NAMALWA (cell line): ENCODE data around the gene C6orf132.

Experiments used
- DNase-seq: peaks from one replicate; pipeline ENCODE4 v3.0.0-alpha.2; 2015; ENCODE audit warnings: low spot score

Gene C6orf132

DNA sequence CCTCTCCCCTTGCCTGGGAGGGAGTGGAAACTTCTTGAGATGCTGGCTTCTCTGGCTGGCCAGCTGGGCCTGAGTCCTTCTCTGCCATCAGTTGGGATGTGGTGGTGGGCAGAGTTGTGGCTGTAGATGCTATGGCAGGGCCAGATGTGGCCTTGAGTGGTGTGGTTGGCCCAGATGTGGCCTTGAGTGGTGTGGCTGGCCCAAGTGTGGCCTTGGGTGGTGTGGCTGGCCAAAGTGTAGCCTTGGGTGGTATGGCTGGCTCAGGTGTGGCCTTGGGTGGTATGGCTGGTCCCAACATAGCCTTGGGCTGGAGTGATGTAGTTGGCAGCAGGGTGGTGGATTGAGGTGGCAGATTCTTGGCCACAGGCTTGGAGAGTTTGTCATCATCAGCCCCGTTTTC lies 36.7 kb downstream of the C6orf132 start:
- DNase-seq = no peak

DNA sequence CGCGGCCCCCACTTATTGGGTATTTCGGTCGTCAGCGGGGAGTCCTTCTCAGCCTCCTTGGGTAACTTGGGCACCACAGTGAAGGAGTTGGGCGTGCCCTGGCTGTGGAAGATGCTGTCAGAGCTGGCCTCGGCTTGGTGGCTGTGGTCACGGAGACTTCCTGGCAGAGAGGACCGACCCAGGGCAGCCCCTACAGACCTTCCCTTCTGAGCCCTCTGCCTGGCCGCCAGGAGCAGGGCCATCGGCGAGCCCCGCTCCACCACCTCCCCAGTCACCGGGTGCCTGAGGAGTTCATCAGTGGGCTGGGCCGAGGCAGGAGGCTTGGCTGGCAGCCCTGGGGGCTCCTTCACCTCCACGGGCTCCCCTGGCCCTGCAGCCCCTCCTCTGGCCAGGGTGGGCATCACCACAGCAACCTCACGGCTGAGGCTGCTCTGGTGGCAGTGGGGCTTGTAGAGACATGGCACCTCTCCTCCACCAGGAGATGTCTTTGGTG lies 37.2 kb downstream of the C6orf132 start:
- DNase-seq = peak; percentile 23

DNA sequence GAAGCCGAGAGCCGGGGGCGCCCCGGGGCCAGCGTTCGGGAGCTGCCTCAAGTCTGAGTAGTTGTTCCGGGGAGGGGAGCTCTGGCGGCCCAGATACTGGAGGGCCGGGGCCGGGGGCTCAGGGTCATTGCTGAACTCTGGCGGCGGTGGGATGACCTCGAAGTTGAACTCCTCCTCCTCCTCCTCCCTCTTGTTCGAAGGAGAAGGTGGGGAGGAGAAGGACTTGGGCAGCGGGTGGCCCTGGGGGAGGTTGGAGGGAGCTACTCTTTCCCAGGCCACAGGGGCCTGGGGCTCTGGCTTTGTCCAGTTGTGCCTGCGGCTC lies 37.7 kb downstream of the C6orf132 start:
- no peak for DNase-seq

DNA sequence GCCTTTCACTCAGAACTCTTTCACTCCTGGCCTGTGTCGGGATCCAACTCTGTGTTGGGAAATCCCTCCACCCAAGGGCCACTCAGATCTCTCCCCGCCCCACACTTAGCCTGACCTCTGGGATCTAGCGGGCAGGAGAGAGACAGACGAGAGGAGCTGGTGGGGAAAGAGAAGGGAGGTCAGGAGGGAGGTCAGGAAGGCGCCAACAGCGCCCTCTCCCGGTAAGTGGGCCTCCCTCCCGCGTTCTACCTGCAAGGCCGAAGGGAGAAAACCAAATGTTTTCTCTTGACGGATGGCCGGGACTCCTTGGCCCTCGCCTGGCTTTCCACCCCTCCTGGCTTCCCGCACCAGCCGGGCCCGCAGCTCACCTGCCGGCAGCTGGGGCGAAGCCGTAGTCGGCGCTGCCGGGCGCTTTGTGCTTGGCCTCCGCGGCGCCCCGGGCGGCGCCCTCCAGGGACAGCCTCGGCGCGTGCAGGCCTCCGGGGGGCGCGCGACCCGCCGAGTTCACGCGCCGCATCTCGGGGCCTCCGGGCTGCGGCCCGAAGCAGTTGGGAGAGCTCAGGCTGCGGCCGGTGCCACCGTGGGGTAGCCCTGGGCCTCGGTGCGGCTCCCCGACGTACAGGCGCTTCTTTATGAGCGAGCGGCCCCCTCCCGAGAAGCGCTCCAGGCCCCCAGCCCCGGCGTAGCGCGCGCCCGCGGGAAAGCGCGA lies 38.2 kb downstream of the C6orf132 start:
- peak; percentile 77 for DNase-seq

DNA sequence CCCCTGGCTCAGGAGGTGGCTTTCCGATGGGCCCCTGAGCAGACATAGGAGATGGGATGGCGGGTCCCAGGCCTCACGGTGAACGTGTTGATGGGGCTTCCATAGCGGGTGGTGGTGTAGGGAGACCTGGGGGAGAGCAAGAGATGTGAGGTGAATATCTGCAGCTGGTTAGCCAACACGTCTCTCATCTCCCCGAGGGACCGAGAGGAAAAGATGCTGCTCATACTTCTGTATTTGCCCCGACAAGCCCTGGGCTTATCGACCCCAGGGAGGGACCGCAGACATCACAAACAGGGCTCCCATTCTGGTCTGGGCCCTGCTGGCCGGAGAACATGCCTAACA lies 38.7 kb downstream of the C6orf132 start:
- no peak for DNase-seq

DNA sequence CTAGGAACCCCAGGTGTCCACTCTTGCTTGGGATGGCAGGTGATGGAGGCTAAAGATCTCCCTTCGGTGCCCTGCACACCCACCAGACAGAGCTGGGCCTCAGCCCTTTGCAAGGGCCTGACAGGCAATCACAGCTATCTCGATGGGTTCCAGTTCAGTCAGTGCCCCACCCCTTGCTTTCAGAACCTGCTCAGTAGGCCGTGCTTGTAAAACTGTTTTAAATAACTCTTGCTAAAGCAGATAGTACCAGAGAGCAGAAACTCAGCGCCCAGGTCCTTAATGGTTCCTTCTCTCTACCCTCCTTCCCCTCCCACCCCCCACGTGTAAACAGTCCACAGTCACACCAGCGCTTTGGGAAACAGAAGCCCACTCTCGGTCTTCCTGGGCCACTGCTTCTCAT lies 39.2 kb downstream of the C6orf132 start:
- DNase-seq = no peak

DNA sequence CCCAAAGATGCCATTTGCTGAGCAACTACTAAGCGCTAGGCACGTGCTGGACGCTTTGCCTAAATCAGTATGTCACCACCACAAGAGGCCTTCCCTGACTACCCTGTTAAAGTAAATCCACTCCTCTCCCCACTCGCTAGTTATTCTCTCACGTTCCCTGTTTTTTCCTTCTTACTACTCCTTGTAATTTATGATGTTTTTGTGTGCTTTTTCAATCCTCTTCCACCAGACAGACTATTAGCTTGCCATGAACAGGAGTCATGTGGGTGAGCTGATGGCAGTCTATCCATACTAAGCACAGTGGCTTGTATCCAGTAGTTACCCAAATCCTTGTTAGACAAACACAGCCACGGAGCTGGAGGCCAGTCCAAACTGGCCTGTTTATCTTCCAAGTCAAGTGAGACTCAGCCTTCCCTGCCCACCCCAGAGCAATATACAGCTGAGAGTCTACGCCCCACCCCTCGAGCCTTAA lies 41.2 kb downstream of the C6orf132 start:
- no peak for DNase-seq

DNA sequence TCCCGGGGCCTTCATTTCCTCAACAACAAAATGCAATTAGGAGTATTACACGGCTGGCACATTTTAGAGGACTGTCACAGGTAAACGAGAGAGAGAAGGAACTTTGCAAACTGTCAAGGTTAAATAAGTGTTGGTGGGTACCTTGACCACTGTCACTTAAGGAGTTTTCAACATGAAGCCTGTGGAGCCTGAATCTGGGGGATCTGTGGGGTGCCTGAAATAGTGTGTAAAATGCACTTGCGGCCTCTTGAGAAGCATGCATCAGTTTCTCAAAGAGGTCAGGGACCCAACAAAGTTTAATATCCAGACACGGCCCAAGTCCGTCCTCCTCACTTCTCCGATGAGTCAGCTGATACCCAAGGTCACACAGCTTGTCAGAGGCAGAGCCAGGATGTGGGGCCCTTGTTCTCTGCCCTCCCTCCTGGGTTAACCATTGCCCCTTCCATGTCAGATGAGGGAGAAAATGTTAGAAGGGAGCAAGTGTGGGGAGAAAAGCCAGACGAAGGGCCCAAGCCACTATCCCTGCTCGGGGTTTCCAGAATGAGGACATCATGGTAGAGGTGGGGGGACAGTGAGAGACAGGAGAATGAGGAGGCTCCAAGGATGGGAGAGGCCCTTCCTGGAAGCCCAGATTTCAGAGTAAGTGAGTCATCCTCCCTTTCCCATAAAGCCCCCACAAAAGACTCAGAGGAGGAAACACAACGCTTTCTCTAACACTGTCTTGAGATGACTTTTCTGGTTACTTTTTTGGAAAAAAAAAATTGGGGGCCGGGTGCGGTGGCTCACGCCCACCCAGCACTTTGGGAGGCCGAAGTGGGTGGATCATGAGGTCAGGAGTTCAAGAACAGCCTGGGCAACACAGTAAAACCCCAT lies 42.2 kb downstream of the C6orf132 start:
- no peak for DNase-seq

DNA sequence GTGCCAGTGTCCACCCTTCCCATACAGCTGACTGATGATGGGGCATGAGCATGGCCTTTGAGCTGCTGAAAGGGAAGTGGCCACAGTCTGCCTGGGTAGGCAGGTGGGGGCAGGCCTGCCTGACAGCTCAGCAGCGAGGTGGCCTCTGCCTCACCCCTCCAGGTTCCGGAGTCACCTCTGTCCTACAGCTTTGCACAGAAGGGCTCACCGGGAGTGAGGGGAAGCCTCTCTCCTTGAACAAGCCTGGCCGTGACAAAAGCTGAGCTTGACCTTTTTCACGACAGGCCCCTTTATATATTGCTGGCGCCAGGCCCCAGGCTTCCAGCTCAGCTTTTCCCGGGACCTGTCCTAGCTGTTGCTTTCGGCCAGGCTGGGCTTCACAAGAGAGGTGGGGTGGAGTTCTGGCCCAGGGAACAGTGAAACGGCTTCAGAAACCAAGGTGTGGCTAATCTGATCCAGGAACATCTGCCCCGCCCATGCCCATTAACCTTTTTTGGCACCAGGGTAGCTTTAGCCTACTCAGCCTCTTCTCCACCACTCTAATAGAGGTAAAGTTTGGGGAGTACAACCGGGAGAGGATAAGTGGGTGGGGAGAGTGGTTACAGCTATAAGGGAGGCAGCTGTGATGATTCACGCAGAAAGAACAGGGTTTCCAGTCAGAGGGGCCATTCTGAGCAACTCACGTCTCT lies 42.9 kb downstream of the C6orf132 start:
- no peak for DNase-seq

DNA sequence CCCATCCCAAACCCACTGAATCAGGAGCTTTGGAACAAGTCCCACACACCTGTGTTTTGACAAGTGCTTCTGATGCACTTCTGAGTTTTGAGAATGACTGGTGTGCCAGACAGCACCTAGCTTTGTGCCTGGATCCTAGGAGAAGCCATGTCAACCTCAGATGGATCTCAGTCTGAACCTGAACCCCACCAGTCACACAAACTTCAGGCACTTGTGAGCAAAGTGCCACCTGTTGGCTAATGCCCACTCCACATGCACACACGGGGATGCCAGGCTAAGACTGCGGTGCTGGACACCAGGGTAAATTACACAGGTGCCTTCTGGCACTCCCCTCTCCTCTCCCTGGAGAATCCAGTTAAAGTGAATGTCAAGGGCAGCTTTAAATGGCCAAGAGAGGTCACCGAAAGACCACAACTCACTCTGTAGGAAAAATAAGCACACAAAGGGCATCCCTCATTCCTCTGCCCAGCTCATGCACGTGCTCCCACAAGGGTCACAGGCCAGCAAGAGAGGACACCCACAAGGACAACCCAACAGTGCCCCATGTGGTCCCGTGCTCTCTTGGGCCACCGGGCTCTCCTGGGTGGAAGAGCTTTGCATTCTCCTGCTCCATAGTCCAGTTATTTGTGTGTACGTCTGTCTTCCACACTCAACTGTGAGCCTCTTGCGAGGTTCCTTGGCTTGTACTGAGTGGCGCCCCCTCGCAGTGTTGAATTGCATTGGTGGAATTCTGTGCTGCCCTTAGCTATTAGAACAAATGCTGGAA lies 46.5 kb downstream of the C6orf132 start:
- DNase-seq = no peak

DNA sequence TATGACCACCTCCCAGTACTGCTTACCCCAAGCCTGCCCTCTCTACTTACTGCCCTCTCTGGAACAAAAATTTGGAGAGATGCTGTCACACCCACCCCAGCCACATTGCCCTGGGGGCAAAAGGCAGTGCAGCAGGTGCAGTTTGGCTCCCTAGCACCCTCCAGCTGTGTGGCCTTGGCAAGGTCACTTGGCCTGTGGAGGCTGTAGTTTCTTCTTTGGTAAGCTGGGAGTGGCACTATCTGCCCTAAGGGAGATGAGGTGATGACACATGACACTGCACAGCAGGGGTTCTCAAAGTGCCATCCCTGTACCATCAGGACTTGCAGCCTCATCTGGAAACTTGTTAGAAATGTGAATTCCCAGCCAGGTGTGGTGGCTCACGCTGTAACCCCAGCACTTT lies 47.3 kb downstream of the C6orf132 start:
- no peak for DNase-seq

DNA sequence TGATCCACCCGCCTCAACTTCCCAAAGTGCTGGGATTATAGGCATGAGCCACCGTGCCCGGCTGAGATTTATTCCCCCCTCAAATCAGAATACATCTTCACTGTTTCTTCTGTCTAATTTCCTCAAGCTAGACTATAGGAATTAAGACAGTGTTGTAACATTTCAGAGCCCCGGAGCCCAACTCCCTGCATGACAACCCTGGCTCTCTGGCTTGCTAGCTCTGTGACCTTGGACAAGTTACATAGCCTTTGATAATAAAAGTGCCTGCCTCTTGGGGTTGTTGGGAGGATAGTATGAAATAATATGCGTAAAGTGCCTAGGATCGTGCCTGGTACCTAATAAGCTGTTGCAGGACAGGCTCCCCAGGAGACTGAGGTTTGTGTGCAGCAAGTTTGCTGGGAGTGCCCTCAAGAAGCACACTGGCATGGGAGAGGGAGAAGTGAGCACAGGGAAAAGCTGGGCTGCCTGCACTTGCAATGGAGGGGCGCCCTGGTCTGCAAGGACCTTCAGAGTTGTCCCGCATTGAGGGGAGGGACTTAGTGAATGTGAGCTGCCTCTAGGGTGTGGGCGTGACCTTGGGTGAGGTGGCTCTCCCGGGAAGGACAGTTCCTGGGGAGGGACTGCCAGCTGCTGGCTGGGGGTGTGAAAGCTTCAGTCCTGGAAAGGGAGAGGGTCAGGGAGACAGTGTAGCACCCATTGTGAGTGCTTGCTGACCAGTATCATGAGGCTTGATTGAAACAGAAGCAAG lies 48.7 kb downstream of the C6orf132 start:
- DNase-seq = no peak

DNA sequence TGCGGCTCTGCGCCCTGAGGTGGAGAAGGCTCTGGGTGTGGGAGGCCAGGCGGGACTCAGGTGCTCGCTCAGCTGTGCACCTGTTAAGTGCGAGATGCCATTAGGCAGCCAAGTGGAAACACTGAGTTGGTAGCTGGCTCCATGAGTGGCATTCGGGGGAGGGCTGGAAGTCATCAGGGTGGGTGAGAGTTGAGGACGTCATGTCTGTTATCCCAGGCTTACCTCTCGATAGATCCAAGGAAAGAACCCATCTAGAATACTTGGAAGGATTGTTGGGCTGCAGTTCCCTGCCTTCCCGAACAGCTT lies 50.7 kb downstream of the C6orf132 start:
- no peak for DNase-seq

DNA sequence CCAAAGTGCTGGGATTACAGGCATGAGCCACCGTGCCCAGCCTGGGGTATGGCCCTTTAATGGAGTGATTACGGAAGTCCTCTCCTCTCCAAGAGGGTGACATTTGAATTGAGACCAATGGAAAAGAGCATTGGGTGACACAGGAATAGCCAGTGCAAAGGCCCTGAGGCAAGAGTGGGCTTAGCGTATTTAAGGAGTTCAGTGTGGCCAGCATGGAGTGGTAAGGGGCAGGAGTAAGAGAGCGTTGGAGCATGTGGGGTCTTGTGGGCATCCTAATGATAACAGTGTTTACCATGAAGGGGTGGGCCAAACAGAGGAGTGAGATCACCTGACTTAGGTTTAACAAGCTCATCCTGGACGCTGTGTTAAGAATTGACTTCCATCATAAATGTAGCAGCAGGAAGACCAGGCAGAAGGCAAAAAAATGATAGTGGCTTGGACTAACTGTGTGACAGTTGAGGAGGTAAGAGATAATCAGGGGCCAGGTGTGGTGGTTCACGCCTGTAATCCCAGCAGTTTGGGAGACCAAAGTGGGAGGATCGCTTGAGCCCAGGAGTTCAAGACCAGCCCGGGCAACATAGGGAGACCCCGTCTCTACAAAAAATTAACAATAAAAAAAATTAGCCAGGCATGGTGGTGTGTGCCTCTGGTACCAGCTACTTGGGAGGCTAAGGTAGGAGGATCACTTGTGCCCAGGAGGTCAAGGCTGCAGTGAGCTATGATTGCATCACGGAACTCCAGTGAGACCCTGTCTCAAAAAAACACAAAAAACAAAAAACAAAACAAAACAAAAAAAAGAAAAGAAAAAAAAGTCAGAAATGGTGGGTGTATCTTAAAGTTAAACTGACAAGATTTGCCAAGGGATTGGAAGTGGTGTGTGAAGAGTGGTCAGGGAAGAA lies 51.4 kb downstream of the C6orf132 start:
- no peak for DNase-seq

DNA sequence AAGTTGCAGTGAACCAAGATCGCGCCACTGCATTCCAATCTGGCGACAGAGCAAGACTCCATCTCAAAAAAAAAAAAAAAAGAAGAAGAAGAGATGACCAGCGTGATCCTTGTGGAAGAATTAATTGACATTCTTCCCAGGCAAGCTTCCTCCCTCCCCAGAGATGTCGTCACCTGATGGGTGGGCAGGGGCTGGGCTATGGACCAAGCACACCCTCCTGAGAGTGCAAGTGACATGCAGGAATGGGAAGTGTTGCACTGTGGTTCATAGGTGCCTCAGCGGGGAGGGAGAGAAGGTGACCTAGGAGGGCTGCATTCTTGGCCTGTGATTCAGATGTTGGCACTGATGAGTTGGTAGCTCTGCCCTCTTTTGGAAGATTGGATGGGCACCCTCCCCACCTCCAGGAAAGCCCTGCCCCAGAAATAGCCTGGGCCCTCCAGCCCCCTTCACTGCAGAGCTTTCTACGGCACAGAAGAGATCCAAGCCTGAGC lies 54.3 kb downstream of the C6orf132 start:
- no peak for DNase-seq

DNA sequence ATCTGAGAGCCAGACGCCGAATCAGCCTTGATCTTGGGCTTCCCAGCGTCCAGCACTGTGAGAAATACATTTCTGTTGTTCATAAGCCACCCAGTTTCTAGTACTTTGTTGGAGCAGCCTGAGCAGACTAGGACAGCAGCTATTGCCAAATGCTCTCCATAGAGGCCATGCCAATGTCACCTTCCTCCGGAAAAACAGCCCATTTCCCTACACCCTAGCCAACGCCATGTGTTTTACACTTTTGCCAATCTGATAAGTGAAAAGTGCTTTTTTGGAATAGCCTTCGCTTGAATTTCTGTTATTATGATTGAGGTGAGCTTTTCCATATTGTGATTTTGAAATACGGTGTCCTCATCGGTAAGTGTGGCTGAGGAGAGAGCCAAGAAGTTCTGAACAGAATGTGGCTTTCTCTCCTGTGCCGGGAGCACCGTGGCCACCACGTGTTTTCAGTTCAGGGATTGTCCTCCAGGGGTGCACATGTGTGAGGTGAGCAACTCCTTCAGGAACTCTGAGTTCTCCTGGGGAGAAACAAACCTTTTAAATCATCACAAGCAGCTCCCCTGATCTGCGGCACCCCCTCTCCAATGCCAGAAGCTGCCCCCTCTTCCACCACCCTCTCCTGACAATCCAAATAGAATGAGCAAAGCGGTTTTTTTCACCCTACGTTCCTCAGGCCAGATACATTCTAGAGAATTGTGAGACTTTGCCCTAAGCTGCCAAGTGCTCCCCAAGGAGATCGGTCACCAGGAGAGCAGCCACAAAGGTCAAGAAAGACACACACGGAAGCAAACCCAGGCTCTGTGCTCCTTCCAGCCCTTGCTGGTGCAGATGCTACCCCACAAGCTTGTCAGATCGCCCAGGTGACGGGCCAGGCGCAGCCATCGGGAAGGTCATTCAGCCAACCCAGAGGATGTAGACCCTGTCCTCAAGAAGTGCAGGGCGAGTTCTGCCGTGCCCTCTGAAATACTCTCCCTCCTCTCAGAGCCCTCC lies 56.1 kb downstream of the C6orf132 start:
- no peak for DNase-seq

DNA sequence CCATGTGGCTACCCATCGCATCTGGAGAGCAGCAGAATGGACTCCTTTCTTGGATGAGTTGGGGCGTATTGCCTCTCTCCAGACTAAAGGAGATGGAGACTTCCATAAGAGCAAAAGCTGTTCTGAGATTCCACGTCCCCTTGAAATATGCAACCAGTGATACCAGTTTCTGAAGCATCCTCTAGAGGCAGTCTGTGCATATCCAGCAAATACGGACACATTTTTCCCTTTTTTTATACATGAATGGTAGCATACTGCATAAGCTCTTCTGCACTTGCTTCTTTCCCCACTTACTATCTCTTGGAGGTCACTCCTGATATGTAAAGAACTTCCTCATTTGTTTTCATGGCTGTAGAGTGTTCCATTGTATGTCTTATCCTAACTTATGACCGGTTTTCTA lies 57.5 kb downstream of the C6orf132 start:
- DNase-seq = no peak

DNA sequence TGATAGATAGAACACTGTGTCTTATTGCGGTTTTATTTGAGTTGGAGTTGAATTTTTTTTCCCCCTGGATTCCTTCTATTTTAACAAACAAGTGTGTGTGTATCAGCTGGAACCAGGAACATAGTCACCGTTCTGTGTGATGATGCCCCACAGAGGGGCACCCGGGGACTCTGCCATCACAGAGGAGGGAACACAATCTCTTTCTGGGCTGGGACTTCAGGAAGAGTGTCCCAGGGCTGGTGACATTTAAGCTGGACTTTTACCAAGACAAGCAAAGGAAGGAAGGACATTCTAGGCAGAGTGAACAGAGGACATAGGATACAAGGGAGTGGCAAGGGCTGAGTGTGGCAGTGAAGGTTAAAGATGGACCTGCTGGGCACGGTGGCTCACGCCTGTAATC lies 58.9 kb downstream of the C6orf132 start:
- no peak for DNase-seq

DNA sequence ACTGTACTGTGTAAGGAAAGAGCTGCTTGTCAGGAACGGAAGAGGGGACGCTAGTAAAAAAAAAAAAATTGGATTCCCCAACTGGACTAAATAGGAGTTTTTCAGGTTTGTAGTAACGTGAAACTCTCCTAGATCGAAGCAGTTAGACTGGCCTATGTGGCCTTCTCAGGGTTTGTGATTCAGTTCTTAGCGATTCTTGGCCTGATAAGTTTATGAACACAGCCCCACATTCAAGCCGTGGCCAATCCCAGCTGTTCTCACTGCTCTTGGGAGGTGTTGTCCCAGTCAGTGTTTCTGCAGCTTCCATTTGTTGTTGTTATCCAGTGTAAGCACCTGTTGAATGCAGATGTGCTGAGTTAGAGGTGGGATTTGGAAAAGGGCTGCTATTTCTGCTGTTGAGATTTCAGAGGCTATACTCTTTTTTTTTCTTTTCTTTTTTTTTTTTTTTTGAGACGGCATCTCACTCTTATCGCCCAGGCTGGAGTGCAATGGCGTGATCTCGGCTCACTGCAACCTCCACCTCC lies 62.4 kb downstream of the C6orf132 start:
- no peak for DNase-seq
